ENCODE data around the gene UBASH3B.

DNA sequence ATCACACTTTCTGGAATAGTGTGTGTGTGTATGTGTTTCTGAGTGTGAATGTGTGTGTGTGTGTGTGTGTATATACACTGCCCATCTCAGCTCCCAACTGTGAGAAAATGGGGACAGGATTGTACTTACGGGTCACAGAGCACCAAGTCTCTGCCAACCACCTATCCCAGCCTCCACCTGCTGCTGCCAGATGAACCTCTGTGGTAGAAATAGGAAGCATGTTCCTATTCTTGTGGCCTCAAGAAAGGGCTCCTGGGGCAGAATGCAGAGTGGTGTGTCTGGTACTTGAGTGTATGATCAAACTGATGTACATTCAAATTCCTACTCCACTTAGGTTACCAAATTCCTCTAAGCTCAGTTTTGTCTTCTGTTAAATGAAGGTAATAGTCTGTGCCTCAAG lies 14.6 kb downstream of the UBASH3B start:
- TF ChIP-seq, protein P1, sequence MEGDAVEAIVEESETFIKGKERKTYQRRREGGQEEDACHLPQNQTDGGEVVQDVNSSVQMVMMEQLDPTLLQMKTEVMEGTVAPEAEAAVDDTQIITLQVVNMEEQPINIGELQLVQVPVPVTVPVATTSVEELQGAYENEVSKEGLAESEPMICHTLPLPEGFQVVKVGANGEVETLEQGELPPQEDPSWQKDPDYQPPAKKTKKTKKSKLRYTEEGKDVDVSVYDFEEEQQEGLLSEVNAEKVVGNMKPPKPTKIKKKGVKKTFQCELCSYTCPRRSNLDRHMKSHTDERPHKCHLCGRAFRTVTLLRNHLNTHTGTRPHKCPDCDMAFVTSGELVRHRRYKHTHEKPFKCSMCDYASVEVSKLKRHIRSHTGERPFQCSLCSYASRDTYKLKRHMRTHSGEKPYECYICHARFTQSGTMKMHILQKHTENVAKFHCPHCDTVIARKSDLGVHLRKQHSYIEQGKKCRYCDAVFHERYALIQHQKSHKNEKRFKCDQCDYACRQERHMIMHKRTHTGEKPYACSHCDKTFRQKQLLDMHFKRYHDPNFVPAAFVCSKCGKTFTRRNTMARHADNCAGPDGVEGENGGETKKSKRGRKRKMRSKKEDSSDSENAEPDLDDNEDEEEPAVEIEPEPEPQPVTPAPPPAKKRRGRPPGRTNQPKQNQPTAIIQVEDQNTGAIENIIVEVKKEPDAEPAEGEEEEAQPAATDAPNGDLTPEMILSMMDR (IDR thresholded peaks at IDR 0.05): no peak
- TF ChIP-seq POLR2A (IDR thresholded peaks at IDR 0.05): no peak
